Hepatocyte (in vitro differentiated cells): ENCODE data around the gene NUDT21.

Source experiments
- CTCF ChIP-seq: fragments of 200-600 bp; sonication (generic); IDR thresholded peaks from 2 replicates; pipeline ENCODE4 v1.5.1; 2016; ENCODE audit warnings: antibody characterized with exemption, mild to moderate bottlenecking; ENCODE audit not compliant: poor library complexity
- EZH2 ChIP-seq: fragments of 200-600 bp; sonication (generic); IDR thresholded peaks from 2 replicates; pipeline ENCODE4 v1.6.1; 2016; ENCODE audit warnings: antibody characterized with exemption, mild to moderate bottlenecking, borderline replicate concordance

- TF ChIP-seq CTCF, result no peak
- no peak for TF ChIP-seq EZH2
Measured at GRCh38 chr16:56457927-56458470, 6.9 kb upstream of the NUDT21 start.
